ENCODE results near the gene VWA3A.

VWA3A gene

DNA sequence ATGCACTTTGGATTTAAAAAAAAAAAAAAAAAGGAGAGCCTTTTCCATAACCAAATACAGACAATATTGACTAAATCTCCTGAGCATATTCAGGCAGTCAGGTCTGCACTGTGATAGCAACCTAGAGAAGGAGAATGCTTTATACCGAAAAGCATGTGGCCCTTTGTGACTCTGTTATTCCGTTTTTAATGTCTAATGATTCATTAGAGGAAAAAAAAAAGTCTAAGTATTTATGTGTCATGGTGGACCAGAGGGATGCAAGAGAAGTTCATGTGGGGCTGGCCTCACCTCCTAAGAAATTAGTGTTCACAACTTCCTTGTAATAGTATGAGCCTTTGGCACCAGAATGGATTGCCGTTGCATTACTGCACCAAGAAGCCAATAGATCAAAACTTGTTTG, 11.3 kb upstream of the VWA3A start:
- ChIA-PET POLR2A (ENCODE audit: low non-redundant PET) (no interaction called here), CTCF (no interaction called here)
- DNase-seq (ENCODE audit: low spot score), result no peak
- no peak for TF ChIP-seq CTCF (conservative IDR thresholded peaks at IDR 0.05; ENCODE audit: low read depth)
- no peak overlapping the region for H3K27ac ChIP-seq

GRCh38 chr16:22086440-22086839, 5.9 kb upstream of the VWA3A start:
- POLR2A ChIA-PET (ENCODE audit: low non-redundant PET), result no interaction called here
- DNase-seq (ENCODE audit: low spot score), result no peak
- no peak overlapping the region for H3K27ac ChIP-seq
- no peak for TF ChIP-seq CTCF (conservative IDR thresholded peaks at IDR 0.05; ENCODE audit: low read depth)
- CTCF ChIA-PET, result no interaction called here

- DNase-seq (ENCODE audit: low spot score), result no peak
- ChIA-PET CTCF (interaction anchor here (0.6 to 0.7 kb wide), 3 partner anchors 11 to 48 kb away, joined by 3 to 4 read pairs (median 4); no protein-coding TSS in a partner anchor), POLR2A (ENCODE audit: low non-redundant PET) (no interaction called here)
- no peak for TF ChIP-seq CTCF (conservative IDR thresholded peaks at IDR 0.05; ENCODE audit: low read depth)
- H3K27ac ChIP-seq, result no peak overlapping the region
Measured at GRCh38 chr16:22088642-22089041, 3.7 kb upstream of the VWA3A start.

DNA sequence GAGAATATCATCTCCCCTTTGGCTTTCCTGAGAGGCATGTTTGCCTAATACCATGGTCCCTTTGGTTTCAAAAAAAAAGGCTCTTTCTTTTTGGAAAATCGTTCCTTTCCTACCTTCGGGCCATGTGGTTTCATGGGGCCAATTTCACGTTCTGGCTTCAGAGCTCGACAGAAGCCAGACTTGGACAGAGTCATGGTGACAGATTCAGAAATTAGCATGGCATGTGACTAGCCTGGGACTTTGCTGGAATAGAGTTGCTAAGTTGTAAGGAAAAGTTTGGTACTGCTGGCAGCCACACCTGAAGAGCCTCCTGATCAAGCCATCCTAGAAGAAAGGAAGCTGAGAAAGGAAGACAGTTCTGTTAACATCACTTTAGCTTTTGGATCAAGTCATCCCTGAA, 2.4 kb upstream of the VWA3A start:
- DNase-seq (ENCODE audit: low spot score), result no peak
- H3K27ac ChIP-seq, result no peak overlapping the region
- POLR2A ChIA-PET (ENCODE audit: low non-redundant PET), result no interaction called here
- CTCF ChIA-PET, result interaction anchor here (0.6 to 1.9 kb wide), 5 partner anchors 9 to 107 kb away, joined by 3 to 7 read pairs (median 4); no protein-coding TSS in a partner anchor
- TF ChIP-seq CTCF (conservative IDR thresholded peaks at IDR 0.05; ENCODE audit: low read depth), result no peak

GRCh38 chr16:22091721-22092120, 620 bp upstream of the VWA3A start:
- ChIA-PET POLR2A (ENCODE audit: low non-redundant PET) (no interaction called here), CTCF (interaction anchor here (0.7 to 1.9 kb wide), 2 partner anchors 14 to 31 kb away, joined by 4 to 5 read pairs; no protein-coding TSS in a partner anchor)
- H3K27ac ChIP-seq, result no peak overlapping the region
- no peak for TF ChIP-seq CTCF (conservative IDR thresholded peaks at IDR 0.05; ENCODE audit: low read depth)
- no peak for DNase-seq (ENCODE audit: low spot score)

- CTCF ChIA-PET, result interaction anchor here (0.7 kb wide), 1 partner anchor 16 kb away, joined by 3 read pairs; no protein-coding TSS in a partner anchor
Measured at GRCh38 chr16:22093331-22093730, 990 bp downstream of the VWA3A start.

More at GRCh38 chr16:22093331-22093730, 990 bp downstream of the VWA3A start:
- H3K27ac ChIP-seq, result no peak overlapping the region
- no peak for DNase-seq (ENCODE audit: low spot score)
- no peak for TF ChIP-seq CTCF (conservative IDR thresholded peaks at IDR 0.05; ENCODE audit: low read depth)
- POLR2A ChIA-PET (ENCODE audit: low non-redundant PET), result no interaction called here
